ENCODE measurements around the gene GRIK3. TPM values are rescaled to one million over a fixed set of nuclear protein-coding genes. Genes with fewer than 3 reads are reported as not detected.

The GRIK3 gene
- total and polyA plus RNA-seq, 2 of the 8 experiments (the other 6 are each of a cell fraction or from before 2014, with no cell fraction given) = 2.1 to 3.4 TPM

DNA sequence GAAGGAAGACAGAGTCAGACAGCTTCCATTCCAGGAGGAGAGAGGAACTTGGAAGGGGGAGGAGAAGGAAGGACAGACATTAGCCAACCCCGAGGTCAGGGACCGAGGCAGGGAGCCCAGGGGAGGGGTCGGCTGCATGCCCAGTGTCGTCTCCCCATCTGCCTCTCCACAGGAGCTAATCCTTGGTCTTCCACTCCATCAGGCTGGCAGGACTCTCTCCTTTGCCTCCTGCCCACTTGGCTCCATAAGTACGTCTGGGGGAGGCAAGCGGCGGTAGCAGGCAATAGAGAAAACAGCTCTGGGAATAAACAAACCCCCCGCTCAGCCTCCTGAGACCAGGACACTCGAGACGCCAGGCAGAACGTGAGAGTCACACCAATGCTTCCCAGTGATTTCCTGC, 71.3 kb downstream of the GRIK3 start (continued):
- TF ChIP-seq CHD2 (IDR thresholded peaks at IDR 0.05; ENCODE audit: low read length) = no peak
